Mesodermal cell (in vitro differentiated cells): ENCODE results near the gene ERFE.

Source experiments
- H3K27ac ChIP-seq: 2 replicates; pipeline ENCODE4 v1.7.0; 2013; ENCODE audit warnings: mild to moderate bottlenecking, low read depth, low read length, moderate library complexity; ENCODE audit not compliant: severe bottlenecking
- H3K36me3 ChIP-seq: 2 replicates; pipeline ENCODE4 v1.7.1; 2013; ENCODE audit warnings: mild to moderate bottlenecking, low read length, moderate library complexity; ENCODE audit not compliant: control insufficient read depth, insufficient read depth
- H3K4me1 ChIP-seq: one replicate; pipeline ENCODE4 v1.7.1; 2013; ENCODE audit warnings: mild to moderate bottlenecking, low read length; ENCODE audit not compliant: insufficient read depth, control insufficient read depth, poor library complexity, severe bottlenecking
- H3K4me3 ChIP-seq: 2 replicates; pipeline ENCODE4 v1.7.0; 2013; ENCODE audit warnings: low read length, control low read depth, mild to moderate bottlenecking; ENCODE audit not compliant: insufficient read depth, poor library complexity, severe bottlenecking; ENCODE audit errors: extremely low read depth
- H3K9me3 ChIP-seq: 2 replicates; pipeline ENCODE4 v1.7.1; 2013; ENCODE audit warnings: mild to moderate bottlenecking, low read length, moderate library complexity; ENCODE audit not compliant: control insufficient read depth
- WGBS, 2 experiments: methylation state at CpG; one replicate each; pipeline ENCODE4 v1.1.5; 2013; ENCODE audit warnings: missing lambda C conversion rate in 2 of 2; ENCODE audit not compliant: insufficient coverage in 2 of 2; 5-methylcytosine and 5-hydroxymethylcytosine counted together

ERFE gene

DNA sequence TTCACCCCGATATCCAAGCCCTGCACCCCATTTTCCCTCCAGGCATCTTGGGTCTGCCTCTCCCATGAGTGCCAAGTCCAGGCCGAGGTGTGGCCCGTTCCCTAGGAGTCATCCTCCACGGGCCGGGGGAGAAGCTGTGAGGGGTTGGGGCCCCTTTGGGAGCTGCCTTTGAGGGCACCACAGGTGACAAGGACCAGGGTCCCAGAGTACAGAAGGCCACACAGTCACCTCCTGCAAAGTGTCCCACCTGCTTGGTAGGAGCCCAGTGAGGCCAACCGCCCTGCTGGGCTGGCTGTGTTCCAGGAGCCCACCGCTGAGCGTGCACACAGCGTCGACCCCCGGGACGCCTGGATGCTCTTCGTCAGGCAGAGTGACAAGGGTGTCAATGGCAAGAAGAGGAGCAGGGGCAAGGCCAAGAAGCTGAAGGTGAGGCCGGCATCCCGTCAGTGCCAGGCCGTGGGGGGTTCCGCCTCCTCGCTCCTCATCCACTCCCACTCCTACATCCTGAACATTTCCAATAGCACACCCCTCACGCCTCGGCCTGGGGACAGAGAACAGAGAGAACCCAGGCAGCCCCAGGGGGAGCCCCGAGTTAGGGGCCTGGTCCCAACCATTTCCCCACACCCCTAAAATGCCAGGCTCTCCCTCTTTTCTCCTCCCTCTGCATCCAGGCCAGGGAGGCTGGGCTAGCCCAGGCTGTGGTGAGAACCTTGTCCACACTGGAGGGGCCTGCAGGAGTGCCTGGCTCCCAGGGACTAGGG lies 2.7 kb downstream of the ERFE start:
- no peaks in the 10 kb centered on the region for H3K4me1 ChIP-seq
- no peaks in the 10 kb centered on the region for H3K36me3 ChIP-seq
- WGBS, 2 experiments: 82 to 89% methylated on average over 11 to 19 of the region's 21 CpGs
- H3K4me3 ChIP-seq: no peak overlapping the region
- no peaks in the 10 kb centered on the region for H3K9me3 ChIP-seq
- H3K27ac ChIP-seq: no peak overlapping the region

DNA sequence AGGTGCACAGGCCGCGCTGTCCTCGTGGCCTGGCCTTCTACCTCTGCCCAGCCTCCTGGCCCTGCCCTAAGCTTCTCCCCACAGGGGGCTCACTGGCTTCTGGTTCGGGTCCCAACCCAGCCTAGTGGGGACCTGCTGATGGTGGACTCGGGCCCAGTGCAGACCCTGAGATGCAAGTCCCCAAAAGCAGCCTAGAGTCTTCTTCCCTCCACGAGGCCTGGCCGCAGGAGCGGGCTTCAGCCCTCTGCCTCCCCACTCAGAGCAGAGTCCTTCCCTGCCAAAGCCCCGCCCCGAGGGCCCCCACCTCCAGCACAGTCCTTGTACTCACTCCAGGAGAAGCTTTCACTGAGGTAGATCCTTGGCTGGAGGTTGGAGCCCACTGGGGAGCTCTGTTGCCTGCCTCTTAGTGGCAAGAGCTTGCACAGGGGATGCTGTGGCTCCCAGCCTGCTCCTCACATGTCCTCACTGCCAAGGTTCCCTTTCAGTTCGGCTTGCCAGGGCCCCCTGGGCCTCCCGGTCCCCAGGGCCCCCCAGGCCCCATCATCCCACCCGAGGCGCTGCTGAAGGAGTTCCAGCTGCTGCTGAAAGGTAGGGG lies 3.6 kb downstream of the ERFE start:
- 83 to 90% methylated on average over 12 to 13 of the region's 14 CpGs for WGBS, 2 experiments
- peaks cover 2% of the 10 kb centered on the region for H3K36me3 ChIP-seq
- H3K4me1 ChIP-seq: no peaks in the 10 kb centered on the region
- no peak overlapping the region for H3K4me3 ChIP-seq
- no peaks in the 10 kb centered on the region for H3K9me3 ChIP-seq
- H3K27ac ChIP-seq: no peak overlapping the region

DNA sequence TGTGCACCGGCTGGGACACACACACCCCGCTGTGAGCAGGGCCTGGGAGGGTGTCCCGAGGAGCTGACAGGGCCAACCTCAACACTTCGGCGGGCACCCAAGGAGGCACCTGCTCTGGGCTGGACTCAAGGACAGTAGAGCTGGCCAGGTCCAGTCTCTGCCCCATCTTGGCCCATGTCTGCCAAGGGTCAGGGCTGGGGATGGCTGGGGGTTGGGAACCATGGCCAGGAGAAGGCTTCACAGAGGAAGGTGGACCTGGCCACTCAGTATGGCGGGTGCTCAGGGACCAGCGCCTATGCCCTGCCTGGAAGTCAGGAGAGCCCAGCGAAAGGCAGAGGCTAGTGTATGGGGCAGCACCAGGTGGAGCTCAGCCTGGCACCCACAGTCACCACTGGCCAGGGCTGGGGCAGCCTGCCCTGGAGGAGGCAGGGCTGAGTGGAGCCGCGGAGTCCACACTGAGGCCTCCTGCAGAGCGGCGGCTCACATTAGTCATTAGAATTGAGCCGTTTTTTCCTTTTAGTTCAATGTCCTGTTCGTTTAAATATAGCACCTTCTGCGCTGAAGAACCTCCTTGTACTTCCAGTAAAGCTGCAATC lies 4.2 kb downstream of the ERFE start:
- H3K27ac ChIP-seq: no peak overlapping the region
- H3K4me3 ChIP-seq: peak overlapping the region; percentile 1
- peaks cover 6% of the 10 kb centered on the region for H3K36me3 ChIP-seq
- 73 to 78% methylated on average over 14 to 15 of the region's 15 CpGs for WGBS, 2 experiments
- H3K4me1 ChIP-seq: no peaks in the 10 kb centered on the region
- no peaks in the 10 kb centered on the region for H3K9me3 ChIP-seq

DNA sequence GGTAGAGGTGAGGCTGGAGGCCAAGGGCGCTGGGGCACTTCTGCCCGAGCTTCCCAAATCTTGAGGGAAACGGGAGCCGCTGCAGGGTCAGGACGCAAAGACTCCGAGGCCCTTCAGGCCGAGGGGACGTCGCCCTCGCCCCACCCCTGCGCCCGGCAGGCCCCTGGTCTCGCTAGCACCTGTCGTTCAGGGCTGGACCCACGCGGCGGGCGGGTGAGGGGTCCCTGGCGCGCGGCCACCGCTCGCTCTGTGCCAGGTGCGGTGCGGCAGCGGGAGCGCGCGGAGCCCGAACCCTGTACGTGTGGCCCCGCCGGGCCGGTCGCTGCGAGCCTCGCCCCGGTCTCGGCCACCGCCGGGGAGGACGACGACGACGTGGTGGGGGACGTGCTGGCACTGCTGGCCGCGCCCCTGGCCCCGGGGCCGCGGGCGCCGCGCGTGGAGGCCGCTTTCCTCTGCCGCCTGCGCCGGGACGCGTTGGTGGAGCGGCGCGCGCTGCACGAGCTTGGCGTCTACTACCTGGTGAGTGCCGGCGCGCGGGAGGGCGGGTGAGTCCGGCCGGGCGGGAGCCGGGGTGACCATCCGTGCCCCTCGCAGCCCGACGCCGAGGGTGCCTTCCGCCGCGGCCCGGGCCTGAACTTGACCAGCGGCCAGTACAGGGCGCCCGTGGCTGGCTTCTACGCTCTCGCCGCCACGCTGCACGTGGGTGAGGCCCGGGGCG lies 4.9 kb downstream of the ERFE start:
- no peaks in the 10 kb centered on the region for H3K4me1 ChIP-seq
- H3K36me3 ChIP-seq: peaks cover 13% of the 10 kb centered on the region
- peak overlapping the region; percentile 2 for H3K4me3 ChIP-seq
- no peak overlapping the region for H3K27ac ChIP-seq
- WGBS, 2 experiments: 9 to 10% methylated on average over 57 to 95 of the region's 95 CpGs
- H3K9me3 ChIP-seq: no peaks in the 10 kb centered on the region

DNA sequence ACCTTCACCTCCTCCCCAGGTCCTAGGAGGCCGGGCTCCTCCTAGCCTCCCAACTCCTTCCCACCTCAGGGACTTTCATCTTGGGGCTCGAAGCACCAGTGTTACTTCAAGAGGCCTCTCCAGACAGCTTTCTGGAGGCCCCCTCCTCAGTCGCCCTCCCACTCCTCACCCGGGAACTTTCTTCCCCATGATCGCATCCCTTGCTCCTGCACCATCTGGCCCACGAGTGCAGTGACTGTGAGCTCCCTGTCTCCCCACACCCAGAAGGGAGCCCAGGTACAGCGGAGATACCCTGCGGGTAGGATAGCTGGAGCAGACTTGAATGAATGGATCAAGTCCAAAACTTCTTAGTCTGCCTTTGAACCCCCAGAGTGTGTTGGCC lies 6.1 kb downstream of the ERFE start:
- H3K4me1 ChIP-seq: peaks cover 9% of the 10 kb centered on the region
- WGBS, 2 experiments: 93 to 95% methylated on average over 7 of the region's 8 CpGs
- no peaks in the 10 kb centered on the region for H3K9me3 ChIP-seq
- peaks cover 23% of the 10 kb centered on the region for H3K36me3 ChIP-seq
- no peak overlapping the region for H3K27ac ChIP-seq
- H3K4me3 ChIP-seq: no peak overlapping the region

DNA sequence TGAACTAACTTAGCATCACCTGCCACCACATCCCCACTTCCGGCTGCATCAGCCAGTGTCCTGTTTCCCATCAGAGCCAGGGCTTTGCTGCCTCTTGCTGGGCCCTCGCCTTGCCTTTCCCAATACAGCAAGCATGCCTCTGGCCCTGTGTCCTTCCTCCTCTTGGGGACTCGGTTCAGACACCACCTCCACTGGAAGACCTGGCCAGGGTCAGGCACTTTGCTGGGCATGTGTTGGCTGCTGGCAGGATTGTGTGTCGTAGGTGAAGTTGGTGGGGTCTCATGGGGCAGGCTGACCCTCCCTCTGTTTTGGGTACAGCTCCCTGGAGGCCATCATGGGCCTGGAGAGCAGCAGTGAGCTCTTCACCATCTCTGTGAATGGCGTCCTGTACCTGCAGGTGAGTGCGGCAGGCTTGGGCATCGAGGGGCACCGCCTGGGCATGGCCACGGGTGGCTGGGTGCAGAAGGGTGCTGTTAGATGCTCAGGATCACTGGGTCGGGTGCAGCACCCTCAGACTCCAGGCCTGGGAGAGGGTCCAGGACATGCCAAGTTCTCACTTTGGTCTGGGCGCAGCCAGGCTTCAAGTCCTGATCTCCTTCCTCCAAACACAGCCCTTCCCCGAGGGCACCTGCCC lies 6.6 kb downstream of the ERFE start:
- Histone ChIP-seq H3K9me3 (no peaks in the 10 kb centered on the region), H3K27ac (no peak overlapping the region), H3K4me1 (peaks cover 14% of the 10 kb centered on the region), H3K36me3 (peaks cover 24% of the 10 kb centered on the region), H3K4me3 (no peak overlapping the region)
- 97% methylated on average over 10 to 11 of the region's 12 CpGs for WGBS, 2 experiments

DNA sequence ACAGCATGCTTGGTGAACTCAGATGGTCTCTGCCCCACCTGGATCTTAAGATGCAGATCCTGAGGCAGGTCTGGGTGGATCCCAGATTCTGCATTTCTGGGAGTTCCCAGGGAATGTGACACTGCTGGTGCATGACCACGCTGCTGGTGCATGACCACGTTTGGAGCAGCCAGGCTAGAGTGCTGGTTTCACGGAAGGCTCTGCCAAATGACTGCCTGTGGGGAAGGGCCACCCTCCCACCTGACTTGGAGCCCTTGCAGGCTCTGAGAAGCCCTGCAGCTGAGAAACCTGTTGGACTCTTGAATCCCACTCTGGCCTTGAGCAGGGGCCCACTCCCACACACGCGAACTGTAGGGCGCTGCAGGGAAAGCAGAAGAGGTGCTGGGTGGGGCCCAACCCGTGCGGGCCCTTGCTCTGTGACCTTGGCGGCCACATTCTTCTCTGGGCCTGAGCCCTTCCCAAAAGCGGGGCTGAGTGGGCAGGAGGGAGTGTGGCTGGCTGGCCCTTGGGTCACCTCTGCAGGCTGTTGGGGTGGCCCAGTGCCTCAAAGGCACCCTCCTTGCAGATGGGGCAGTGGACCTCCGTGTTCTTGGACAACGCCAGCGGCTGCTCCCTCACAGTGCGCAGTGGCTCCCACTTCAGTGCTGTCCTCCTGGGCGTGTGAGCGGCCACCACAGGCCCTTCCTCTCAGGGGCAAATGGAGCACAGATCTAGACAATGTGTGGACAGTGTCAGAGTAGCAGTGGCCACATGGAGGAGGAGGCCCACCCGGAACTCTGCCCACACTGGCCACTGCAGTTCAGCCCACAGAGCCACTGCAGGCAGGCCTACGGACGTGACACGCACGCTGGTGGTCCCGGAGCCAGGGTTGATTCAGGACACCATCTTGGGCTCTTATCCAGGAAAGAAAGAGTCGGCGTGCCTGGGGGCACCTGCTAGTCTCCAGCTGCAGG lies 7.9 kb downstream of the ERFE start:
- WGBS, 2 experiments: 95% methylated on average over 22 of the region's 24 CpGs
- Histone ChIP-seq H3K4me1 (peaks cover 21% of the 10 kb centered on the region), H3K9me3 (no peaks in the 10 kb centered on the region), H3K27ac (no peak overlapping the region), H3K36me3 (peaks cover 37% of the 10 kb centered on the region), H3K4me3 (no peak overlapping the region)

DNA sequence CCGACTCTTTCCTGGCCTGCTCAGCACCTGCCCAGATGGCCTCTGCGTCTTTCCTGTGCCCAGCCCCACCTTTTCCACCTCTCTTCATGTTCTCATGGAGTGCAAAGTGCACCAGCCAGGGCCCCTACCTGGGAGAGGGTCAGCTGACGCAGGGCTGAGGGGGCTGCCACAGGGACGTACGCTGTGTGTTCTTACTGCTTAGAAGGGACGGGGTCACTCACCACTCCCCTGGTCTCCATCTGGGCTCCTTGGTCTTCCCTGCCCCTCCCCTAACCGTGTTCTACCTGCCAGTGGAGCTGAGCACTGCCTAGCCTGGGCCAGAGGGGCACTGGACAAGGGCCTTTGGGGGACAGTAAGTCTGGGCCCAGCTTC lies 8.6 kb downstream of the ERFE start:
- no peak overlapping the region for H3K27ac ChIP-seq
- H3K36me3 ChIP-seq: peaks cover 43% of the 10 kb centered on the region
- H3K9me3 ChIP-seq: no peaks in the 10 kb centered on the region
- no peak overlapping the region for H3K4me3 ChIP-seq
- 86 to 98% methylated on average over 2 to 7 of the region's 7 CpGs for WGBS, 2 experiments
- H3K4me1 ChIP-seq: peaks cover 21% of the 10 kb centered on the region

DNA sequence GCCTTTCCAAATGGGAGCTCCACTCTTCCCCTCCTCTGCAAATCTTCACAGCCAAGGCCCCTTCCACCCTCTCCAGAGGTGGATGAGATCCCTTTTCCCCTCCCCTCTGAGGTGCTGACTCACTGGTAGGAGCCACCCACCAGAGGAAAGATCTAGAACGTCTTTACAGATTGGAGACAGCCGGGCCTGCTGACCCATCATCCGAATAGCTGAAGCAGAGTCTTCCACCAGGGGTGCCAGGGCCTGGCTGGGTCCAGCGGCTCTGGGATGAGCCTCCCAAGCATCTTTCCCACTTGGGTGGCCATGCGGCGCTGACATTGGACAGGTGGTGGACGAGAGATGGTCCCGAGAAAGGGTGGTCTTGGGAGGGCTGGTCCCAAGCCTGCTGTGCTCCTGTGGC lies 9.0 kb downstream of the ERFE start:
- Histone ChIP-seq H3K4me1 (peaks cover 21% of the 10 kb centered on the region), H3K4me3 (no peak overlapping the region), H3K27ac (no peak overlapping the region), H3K9me3 (no peaks in the 10 kb centered on the region), H3K36me3 (peaks cover 48% of the 10 kb centered on the region)
- WGBS, 2 experiments: 90 to 93% methylated on average over 5 to 8 of the region's 8 CpGs
